Measurements from ENCODE around the gene CLCN2.

The CLCN2 gene

GRCh38 chr3:184361932-184362667, 695 bp upstream of the CLCN2 start:
- peak in 48 of 56 donors; percentile 47 to 93 (median 78) for DNase-seq

- peak in 3 of 56 donors; percentile 37 to 54 (median 47) for DNase-seq
These were observed 375 bp downstream of the CLCN2 start for GRCh38 chr3:184360929-184361531.

DNA sequence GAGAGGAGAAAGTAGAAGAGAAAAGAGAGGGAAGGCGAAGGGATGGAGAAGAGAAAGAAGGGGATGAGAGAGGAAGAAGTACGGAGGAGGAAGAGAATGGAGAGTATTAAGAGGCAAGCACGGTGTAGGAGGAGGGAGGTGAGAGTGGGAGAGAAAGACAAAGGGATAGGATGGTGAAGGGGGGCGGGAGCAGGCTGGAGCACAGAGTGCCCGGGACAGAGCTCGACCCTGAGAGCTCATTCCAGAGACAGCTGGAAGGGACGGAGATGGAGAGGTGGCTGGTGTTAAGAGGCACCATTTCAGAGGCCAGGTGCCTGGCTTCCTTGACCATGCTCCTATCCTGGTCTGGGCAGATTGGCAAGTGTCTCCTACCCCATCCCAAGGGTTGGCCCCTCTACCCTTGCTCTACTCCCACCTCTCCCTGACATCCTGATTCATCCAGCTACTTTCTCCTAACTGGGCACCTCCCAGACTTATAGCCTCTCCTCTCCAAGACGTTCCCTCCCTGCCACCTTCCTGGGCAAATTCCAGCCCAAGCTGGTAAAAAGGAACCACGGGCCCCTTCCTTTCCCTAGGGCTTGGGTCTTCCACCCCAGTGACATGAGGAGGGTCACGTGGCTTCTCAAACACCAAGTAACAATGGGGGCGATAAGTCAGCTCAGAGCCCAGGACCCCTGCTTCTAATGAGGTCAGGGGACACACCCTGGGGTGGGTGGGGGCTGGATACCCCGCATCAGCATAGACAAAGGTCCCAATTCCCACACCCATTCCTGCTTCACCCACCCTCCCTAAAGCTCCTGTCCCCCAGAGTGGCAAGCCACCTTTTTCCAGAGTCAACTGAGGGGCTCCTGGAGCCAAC, 1.1 kb downstream of the CLCN2 start:
- DNase-seq, result peak in 12 of 56 donors; percentile 8 to 63 (median 28)

DNA sequence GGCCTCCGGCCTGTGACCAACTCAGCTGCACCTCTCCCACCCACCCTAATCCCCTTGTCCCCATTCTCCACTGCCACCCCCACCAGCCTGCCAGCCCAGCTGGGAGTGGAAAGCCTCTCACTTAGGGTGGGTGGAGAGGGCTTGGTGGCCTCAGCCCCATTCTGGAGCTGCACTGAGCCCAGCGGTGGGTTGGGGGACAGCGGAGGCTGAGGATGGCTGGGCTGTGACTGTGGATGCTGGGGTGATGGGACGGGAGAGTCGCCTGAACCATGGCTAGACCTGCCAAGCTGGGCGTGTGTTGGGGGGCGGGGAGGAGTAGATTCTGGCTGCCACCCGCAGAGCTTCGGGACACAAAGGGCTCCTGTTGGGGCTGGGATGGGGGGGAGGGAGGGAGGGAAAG, 1.8 kb downstream of the CLCN2 start:
- peak in 50 of 56 donors; percentile 6 to 85 (median 65) for DNase-seq

DNA sequence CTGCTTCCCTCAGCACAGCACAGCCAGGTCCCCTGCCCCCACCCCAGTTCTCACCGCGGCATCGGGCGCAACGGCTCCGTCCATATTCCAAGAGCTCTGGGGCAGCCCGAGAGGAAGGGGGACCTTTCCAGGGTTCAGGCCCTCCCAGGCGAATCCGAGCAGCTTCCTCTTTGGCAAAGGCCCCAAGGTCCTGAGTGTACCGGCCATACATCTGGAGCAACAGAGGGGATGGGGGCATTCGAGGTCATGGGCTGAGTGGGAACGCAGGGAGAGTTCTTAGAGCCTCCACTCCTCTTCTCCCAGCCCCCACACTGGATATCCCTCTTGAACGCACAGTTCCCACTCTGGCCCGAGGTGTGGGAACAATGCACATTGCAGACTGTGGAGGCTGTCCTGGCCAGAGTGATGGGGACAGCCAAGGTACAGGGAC, 2.5 kb downstream of the CLCN2 start:
- no peak for DNase-seq

DNA sequence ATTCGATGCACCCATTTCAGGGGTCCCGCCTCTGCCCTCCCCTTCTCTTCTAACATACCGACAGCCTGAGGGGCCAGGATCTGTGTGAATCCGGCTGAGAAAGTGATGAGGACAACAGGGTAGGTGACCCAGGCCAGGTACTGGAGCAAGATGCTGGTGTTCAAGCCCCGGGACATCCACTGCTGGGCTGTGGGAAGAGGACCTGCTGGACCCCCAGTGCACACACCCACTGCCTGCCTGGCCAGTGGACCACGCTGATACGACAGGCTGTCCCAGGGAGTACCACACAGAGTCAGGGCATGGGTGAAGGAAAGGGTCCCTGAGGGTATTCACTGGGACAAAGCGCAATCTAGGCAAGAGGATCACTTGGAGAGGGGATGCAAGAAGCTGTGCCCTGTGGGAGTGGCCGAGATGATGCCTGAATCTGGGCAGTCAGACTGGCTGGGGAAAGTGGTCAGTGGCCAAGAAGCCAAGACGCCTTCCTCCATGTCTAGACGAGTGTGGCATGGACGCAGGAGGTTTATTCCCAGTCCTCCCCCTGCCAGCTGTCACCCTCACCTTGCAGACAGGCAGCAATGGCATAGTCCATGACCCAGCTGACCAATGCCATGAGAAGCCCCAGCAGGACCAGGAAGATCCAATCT, 3.2 kb downstream of the CLCN2 start:
- no peak for DNase-seq

DNA sequence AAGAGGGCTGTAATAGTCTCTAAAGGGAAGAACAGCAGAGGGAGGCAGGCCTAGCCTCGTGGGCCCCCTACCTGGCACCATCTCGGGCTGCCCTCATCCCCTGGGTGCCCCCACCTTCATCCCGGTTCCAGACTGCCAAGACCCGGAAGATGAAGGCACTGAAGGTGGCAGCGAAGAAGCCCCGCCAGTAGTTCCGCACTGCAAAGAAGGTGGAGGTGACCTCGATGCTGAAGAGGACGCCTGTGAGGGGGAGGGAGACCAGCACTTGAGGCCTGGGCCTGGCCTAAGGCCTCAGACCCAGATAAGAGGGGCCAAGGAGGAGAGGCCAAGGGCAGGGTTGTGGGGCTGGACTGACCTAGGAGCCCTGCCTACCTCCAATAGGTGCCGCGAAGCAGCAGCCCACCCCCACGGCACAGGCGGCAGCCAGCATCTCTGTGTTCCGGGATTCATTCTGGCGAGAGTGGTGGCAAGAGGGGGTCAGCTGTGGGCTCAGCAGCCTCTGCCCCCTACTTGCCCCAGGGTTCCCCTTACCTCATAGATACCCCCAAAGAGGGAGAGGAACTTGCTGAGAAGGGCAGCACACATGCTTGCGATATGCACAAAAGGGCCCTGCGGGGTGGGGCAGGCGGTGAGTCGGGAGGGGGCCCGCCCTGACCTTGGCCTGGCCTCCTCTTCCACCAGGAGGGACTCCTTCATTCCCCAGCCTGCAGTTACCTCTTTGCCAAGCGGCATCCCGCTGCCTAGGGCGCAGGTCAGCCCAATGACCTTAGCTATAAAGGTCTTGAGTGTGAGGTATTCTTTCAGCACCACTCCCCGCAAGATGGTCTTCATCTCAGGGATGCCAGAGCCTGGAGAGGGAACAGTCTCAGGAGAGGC, 3.9 kb downstream of the CLCN2 start:
- no peak for DNase-seq

DNA sequence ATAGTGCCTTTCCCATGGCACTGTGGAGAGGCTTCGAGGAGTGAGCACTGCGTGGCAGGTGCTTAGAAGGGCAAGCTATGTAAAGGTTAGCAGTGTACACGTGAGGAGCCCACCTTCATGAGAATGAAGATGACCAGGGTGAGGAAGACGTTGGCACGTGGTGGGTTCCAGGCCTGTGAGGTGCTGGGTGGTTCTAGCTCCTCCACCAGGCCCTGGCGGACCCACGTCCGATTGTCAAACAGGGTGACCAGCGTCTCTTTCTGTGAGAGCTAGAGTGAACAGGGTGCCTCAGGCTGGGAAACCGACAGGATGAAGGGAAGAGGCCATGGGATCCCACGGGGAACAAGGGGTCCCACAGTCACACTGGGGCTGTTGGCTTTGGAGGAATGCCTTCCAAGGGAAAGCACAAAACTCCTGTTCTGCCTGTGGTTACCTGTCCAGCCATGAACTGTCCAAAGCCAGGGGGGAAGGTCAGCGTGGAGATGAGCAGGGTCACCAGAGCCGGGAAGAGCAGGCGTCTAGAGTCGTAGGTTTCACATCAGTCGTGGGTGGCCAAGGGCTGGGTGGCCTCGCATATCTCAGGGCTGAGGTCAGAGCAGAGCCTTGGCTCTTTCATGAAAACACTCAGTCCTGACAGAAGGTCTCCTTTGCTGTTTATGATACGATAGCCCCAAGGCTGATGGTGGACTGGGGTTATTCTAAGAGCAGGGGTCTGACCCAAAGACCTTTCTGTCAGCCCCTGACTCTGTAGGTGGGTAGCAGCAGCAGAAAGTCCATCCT, 6.0 kb downstream of the CLCN2 start:
- no peak for DNase-seq

GRCh38 chr3:184354754-184355153, 6.7 kb downstream of the CLCN2 start:
- DNase-seq, result no peak

GRCh38 chr3:184354121-184354728, 7.2 kb downstream of the CLCN2 start:
- DNase-seq, result peak in 21 of 56 donors; percentile 13 to 67 (median 24)

- DNase-seq, result no peak
These were observed 7.9 kb downstream of the CLCN2 start for GRCh38 chr3:184353546-184353941.

DNA sequence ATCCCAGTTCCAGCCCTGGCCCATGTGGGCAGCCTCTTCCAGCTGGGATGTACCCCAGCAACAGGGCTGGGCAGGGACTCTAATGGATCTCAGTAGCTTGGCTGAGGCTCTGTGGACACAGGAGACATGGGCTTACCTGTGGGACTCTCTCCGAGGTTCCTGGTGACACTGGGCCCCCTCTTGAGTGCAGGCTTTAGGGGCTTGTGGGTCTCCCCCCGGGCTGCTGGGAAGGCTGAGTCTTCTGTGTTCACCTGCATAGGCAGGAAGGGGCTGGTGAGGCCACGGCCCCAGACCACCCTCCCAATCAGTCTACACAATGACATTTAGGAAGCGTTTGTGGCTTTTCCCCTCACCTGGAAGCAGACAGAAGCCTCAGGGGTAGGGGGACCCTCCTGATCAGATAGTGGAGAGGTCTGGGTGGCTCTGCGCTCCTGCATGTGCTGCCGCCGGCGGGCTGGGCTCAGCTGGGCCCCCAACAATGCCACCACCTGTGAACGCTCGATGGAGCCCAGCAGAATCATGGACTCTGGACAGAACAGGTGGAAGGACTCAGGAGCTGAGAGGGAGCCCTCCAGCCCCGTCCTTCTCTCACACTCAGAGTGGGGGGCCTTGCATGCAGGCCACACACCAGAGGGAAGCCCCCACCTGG, 8.4 kb downstream of the CLCN2 start:
- DNase-seq, result no peak

DNA sequence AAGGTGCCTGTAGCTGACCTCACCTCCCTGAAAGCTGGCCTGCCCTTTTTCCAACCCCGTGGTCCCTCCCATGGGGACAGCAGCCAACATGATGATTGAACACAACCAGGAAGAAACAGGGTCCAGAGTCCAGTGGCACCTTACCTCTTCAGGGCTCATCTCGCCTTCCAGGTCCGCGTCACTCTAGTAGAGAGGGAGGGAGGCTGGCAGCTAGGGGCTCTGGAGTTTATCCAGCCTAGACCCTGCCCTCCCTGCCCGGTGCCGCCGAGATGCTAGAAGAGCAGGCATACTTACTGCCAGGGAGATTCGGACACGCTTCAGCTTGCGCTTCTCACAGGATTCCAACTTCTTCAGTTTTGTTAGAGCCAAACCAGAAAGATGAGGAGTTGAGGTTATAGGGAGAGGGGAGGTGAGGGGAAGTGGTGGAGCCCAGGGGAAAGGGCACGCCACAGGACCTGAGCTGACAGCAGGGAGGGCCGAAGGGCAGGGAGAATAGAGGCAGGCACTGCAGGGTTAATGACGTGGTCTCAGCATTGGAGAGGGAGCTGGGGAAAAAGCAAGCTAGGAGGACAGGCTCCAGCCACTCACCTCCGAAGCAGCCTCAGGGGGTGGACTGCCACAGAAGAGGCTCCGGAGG, 9.1 kb downstream of the CLCN2 start:
- DNase-seq, result no peak

- no peak for DNase-seq
These were observed 9.8 kb downstream of the CLCN2 start for GRCh38 chr3:184351511-184352148.

- DNase-seq, result no peak
These were observed 10.8 kb downstream of the CLCN2 start for GRCh38 chr3:184350618-184351017.

- DNase-seq, result peak in 10 of 56 donors; percentile 5 to 47 (median 21)
These were observed 11.6 kb downstream of the CLCN2 start for GRCh38 chr3:184349563-184350470.

DNA sequence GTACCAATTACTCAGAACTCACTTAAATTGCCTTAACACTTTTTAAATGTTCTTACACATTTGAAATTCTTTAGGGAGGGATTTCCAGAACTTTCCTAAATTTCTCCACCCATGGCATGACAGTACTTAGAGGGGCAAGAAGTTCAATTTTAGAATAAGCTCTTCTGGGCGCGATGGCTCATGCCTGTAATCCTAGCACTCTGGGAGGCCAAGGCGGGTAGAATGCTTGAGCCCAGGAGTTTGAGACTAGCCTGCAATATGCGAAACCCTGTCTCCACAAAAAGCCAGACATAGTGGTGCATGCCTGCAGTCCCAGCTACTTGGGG, 13.4 kb downstream of the CLCN2 start:
- DNase-seq, result no peak
